ENCODE data around the gene OTUD1.

DNA sequence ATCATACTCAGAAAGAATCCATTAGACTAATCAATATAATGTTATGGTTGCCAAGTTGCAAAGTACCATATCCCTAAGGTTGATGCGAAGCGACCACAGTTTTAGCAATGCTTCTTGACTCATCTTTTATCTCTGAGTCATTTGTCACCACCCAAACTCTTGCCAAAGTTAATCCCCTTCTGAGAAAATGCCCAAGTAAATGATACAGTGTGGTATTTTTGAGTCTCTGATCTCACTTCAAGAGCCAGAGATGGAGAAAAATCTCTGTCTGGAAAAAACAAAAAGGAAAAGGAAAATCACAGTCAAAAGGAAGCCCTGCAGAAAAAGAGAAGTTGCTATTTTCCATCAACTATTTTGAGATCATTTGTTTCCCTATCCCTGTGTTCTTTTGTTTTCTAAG is 26.7 kb upstream of the OTUD1 start:
- TF ChIP-seq, protein P1, sequence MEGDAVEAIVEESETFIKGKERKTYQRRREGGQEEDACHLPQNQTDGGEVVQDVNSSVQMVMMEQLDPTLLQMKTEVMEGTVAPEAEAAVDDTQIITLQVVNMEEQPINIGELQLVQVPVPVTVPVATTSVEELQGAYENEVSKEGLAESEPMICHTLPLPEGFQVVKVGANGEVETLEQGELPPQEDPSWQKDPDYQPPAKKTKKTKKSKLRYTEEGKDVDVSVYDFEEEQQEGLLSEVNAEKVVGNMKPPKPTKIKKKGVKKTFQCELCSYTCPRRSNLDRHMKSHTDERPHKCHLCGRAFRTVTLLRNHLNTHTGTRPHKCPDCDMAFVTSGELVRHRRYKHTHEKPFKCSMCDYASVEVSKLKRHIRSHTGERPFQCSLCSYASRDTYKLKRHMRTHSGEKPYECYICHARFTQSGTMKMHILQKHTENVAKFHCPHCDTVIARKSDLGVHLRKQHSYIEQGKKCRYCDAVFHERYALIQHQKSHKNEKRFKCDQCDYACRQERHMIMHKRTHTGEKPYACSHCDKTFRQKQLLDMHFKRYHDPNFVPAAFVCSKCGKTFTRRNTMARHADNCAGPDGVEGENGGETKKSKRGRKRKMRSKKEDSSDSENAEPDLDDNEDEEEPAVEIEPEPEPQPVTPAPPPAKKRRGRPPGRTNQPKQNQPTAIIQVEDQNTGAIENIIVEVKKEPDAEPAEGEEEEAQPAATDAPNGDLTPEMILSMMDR (IDR thresholded peaks at IDR 0.05) = no peak
- TF ChIP-seq EZH2 (IDR thresholded peaks at IDR 0.05; ENCODE audit: borderline replicate concordance, insufficient read depth, low read depth, low read length, poor library complexity, severe bottlenecking) = no peak
